Upper lobe of left lung (tissue), 6 donors: ENCODE data around the gene SLC25A43. TPM values are rescaled to one million over a fixed set of nuclear protein-coding genes. Genes with fewer than 3 reads are reported as not detected.
"Not testable (repeated sequence)": the region's sequence is repeated elsewhere in the genome, so short reads cannot be mapped to it uniquely, and the experiment has no call there.

Source experiments
- ATAC-seq, 2 donors: fragments of 200-7000 bp; cut with Tn5 transposase; one replicate each; pipeline ENCODE4 v1.9.1; 2022; ENCODE audit warnings: mild to moderate bottlenecking in 2 of 2, moderate library complexity in 2 of 2; ENCODE audit not compliant: low FRiP score in 2 of 2
- DNase-seq, 2 donors: peaks; one replicate each; pipeline ENCODE4 v3.0.0-alpha.2; 2019 to 2020
- H3K27ac ChIP-seq, 4 donors: fragments of 200-600 bp; sonication (generic); one replicate each; pipeline ENCODE4 v1.5.1; 2016 to 2019
- H3K27me3 ChIP-seq, 4 donors: fragments of 200-600 bp; sonication (generic); one replicate each; pipeline ENCODE4 v1.5.1; 2017 to 2019
- H3K36me3 ChIP-seq, 4 donors: fragments of 200-600 bp; sonication (generic); one replicate each; pipeline ENCODE4 v1.5.1; 2016 to 2019
- H3K4me1 ChIP-seq, 4 donors: fragments of 200-600 bp; sonication (generic); one replicate each; pipeline ENCODE4 v1.5.1; 2018 to 2019
- H3K4me3 ChIP-seq, 4 donors: fragments of 200-600 bp; sonication (generic); one replicate each; pipeline ENCODE4 v1.5.1; 2017 to 2019; ENCODE audit warnings: mild to moderate bottlenecking in 2 of 4, moderate library complexity in 1 of 4
- H3K9me3 ChIP-seq, 4 donors: fragments of 200-600 bp; sonication (generic); one replicate each; pipeline ENCODE4 v1.5.1; 2018 to 2019
- EP300 ChIP-seq, 4 donors: sonication (generic); formaldehyde crosslinking; IDR thresholded peaks; one replicate each; pipeline ENCODE4 v1.5.1; 2017; ENCODE audit warnings: antibody characterized with exemption in 4 of 4, control low read depth in 2 of 4
- POLR2A ChIP-seq, 4 donors: fragments of 450-650 bp; IDR thresholded peaks; one replicate each; pipeline ENCODE4 v1.5.1; 2016 to 2017; ENCODE audit warnings: antibody characterized with exemption in 4 of 4, mild to moderate bottlenecking in 2 of 4
- POLR2AphosphoS5 ChIP-seq, 2 donors: sonication (generic); formaldehyde crosslinking; IDR thresholded peaks; one replicate each; pipeline ENCODE4 v1.5.1; 2017; ENCODE audit warnings: antibody characterized with exemption in 2 of 2
- WGBS, 2 donors: methylation state at CpG; one replicate each; pipeline ENCODE4 v1.1.5; 2017 to 2018; 5-methylcytosine and 5-hydroxymethylcytosine counted together
- total RNA-seq, 6 donors: library from RNA; depleted of rRNA in 4 of 6; stranded (reverse); fragments of >200 nt in 4 of 6; gene quantifications; one replicate each; pipeline versions ENCODE4 v1.1.0 to v1.2.1, GENCODE V29; 2016 to 2021
- TF ChIP-seq, protein P1 (sequence below), 6 experiments: fragments of 450-650 bp in 4 of 6; fragments of 200-600 bp in 2 of 6; sonication (generic) in 2 of 6; IDR thresholded peaks; one replicate each; pipeline ENCODE4 v1.5.1; 2016 to 2019; ENCODE audit warnings: antibody characterized with exemption in 6 of 6
- donor health status: DM: no; HTN: no; CAD: no; lungs with moderate emphysema.
- donor health status: DM: no; HTN: yes; CAD: no; lungs with severe emphysema.

Gene SLC25A43
- total RNA-seq, 6 donors from 2014 or later = 11.2 to 27.8 (median 15.8) TPM

GRCh38 chrX:119479845-119480244, 80.7 kb downstream of the SLC25A43 start:
- 74 to 78% methylated on average over 2 of the region's 2 CpGs for WGBS, 2 donors
- peaks cover 0 to 17% (median 2%) of the 10 kb centered on the region in 4 donors for H3K4me1 ChIP-seq
- no peaks in the 10 kb centered on the region for H3K27me3 ChIP-seq
- H3K4me3 ChIP-seq = no peak overlapping the region
- H3K36me3 ChIP-seq = no peaks in the 10 kb centered on the region
- H3K9me3 ChIP-seq = no peaks in the 10 kb centered on the region
- TF ChIP-seq EP300 (IDR thresholded peaks at IDR 0.05) (no peak), POLR2AphosphoS5 (IDR thresholded peaks at IDR 0.05) (no peak), POLR2A (IDR thresholded peaks at IDR 0.05) (no peak)
- TF ChIP-seq, protein P1, sequence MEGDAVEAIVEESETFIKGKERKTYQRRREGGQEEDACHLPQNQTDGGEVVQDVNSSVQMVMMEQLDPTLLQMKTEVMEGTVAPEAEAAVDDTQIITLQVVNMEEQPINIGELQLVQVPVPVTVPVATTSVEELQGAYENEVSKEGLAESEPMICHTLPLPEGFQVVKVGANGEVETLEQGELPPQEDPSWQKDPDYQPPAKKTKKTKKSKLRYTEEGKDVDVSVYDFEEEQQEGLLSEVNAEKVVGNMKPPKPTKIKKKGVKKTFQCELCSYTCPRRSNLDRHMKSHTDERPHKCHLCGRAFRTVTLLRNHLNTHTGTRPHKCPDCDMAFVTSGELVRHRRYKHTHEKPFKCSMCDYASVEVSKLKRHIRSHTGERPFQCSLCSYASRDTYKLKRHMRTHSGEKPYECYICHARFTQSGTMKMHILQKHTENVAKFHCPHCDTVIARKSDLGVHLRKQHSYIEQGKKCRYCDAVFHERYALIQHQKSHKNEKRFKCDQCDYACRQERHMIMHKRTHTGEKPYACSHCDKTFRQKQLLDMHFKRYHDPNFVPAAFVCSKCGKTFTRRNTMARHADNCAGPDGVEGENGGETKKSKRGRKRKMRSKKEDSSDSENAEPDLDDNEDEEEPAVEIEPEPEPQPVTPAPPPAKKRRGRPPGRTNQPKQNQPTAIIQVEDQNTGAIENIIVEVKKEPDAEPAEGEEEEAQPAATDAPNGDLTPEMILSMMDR (IDR thresholded peaks at IDR 0.05) = no peak
- no peak for ATAC-seq
- DNase-seq = peak in 1 of 2 donors; percentile 44
- H3K27ac ChIP-seq = no peak overlapping the region

DNA sequence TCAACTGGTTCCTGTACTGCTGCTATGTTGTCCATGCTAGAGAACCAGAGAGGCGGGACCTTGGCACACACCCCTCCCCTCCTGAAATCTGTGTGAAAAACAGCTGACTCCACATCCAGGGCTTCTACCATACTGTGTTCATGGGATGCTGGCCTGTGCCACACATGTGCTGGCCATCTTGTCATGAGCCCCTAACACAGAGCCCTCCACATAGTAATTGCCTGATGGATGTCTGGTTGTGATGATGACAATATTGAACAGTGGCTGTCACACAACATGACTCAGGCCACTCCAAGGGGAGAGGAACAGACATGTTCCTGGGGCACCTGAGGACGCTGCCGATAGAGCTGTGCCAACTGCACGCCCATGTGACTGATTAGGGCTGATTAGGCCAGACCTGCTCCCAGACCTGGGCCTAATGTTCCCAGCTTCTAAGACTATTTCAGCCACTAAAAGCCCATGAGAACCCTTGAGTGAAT, 82.2 kb downstream of the SLC25A43 start:
- H3K4me3 ChIP-seq = no peak overlapping the region
- ATAC-seq (peak; percentile 30 to 86), DNase-seq (peak in 1 of 2 donors; percentile 79)
- TF ChIP-seq POLR2AphosphoS5 (IDR thresholded peaks at IDR 0.05) = peak in 1 of 2 donors; percentile 45
- TF ChIP-seq POLR2A (IDR thresholded peaks at IDR 0.05) = no peak
- H3K36me3 ChIP-seq = no peaks in the 10 kb centered on the region
- 64% methylated on average over 4 of the region's 4 CpGs; no CpG with 5 or more reads in 1 of the 2 donors for WGBS, 2 donors
- no peaks in the 10 kb centered on the region for H3K9me3 ChIP-seq
- H3K27ac ChIP-seq = peak overlapping the region in 2 of 4 donors; percentile 69 to 74
- H3K27me3 ChIP-seq = no peaks in the 10 kb centered on the region
- H3K4me1 ChIP-seq = peaks cover 0 to 17% (median 2%) of the 10 kb centered on the region in 4 donors

DNA sequence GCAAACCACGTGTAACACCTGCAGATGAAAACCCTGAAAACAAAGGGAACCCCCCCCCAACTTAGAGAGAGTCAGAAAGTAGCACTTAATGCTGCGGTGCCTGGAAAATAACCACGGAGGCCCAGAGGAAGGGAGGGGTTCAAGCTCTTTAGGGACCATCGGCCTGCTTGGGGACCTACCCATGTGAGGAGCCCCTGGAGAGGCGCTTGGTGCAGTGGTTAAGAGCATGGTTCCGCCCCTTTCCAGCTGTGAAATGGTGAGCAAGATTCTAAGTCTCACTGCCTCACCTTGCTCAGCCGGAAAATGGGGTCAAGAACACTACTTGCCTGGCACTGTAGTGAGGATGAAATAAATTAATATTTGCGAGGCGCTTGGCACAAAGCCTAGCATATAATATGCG, 82.9 kb downstream of the SLC25A43 start:
- WGBS, 2 donors = 59 to 94% methylated on average over 3 to 10 of the region's 10 CpGs
- H3K4me3 ChIP-seq = peak overlapping the region in 3 of 4 donors; percentile 33 to 49 (median 46)
- ATAC-seq (no peak), DNase-seq (no peak)
- H3K27ac ChIP-seq = peak overlapping the region; percentile 44 to 74 (median 70)
- TF ChIP-seq POLR2A (IDR thresholded peaks at IDR 0.05) (no peak), POLR2AphosphoS5 (IDR thresholded peaks at IDR 0.05) (no peak), EP300 (IDR thresholded peaks at IDR 0.05) (no peak)
- TF ChIP-seq, protein P1 (IDR thresholded peaks at IDR 0.05) = no peak
- H3K9me3 ChIP-seq = no peaks in the 10 kb centered on the region
- H3K36me3 ChIP-seq = no peaks in the 10 kb centered on the region
- H3K4me1 ChIP-seq = peaks cover 0 to 17% (median 2%) of the 10 kb centered on the region in 4 donors
- no peaks in the 10 kb centered on the region for H3K27me3 ChIP-seq

DNA sequence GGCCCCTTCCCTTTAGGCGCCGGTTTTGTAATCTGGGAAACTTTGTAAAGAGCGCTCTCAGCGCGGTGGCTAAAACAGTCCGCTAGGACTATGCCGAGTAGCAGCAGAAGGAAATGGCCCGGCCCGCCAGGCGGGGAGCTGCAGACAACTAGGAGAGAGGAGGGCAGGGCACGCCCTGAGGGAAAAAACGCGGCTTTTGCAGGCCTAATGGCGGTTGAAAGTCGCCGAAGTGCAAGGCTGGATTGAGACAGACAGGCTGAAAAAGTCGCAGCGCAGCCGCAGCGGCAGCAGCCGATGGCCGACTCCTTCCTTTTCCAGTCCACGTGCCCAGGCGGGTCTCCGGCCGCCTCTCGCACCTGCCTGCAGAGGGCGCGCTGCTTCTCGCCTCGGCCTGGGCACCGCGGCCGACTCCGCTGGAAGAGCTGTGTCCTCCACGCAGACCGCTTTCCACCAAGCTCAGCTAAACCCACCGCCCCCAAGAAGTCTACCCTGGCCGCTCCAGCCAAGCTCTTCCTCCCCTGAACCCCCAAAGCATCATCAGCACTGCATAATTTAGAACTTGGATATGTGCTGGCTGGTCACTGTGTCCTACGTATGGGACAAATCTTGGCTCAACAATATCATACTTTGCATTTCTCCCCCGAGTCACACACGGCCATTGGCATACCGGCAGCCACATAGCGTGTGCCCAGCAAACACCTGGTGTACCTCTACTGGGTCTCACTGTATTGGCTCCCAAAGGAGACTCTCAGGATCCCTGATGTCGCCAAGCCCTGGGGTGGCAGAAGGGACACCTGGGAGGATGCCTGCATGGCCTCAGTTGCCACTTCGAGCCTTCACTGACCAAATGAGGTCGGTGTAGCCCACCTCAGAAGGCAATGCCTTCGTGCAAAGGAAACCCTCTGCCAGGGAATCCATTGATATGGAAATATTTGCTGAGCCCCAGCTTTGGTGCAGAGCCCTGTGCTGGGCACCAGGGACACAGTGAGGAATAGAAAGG, 83.6 kb downstream of the SLC25A43 start:
- peak; percentile 85 to 93 for ATAC-seq
- H3K4me3 ChIP-seq = peak overlapping the region; percentile 30 to 49 (median 40)
- TF ChIP-seq POLR2A (IDR thresholded peaks at IDR 0.05) (no peak), POLR2AphosphoS5 (IDR thresholded peaks at IDR 0.05) (no peak), EP300 (IDR thresholded peaks at IDR 0.05) (no peak)
- TF ChIP-seq, protein P1 (IDR thresholded peaks at IDR 0.05) = peak; percentile 49 to 76 (median 68)
- DNase-seq = peak; percentile 79 to 93
- no peaks in the 10 kb centered on the region for H3K9me3 ChIP-seq
- H3K4me1 ChIP-seq = peaks cover 0 to 17% (median 2%) of the 10 kb centered on the region in 4 donors
- H3K27ac ChIP-seq = peak overlapping the region; percentile 44 to 74 (median 70)
- WGBS, 2 donors = 44 to 50% methylated on average over 14 to 31 of the region's 48 CpGs
- H3K27me3 ChIP-seq = no peaks in the 10 kb centered on the region
- no peaks in the 10 kb centered on the region for H3K36me3 ChIP-seq

DNA sequence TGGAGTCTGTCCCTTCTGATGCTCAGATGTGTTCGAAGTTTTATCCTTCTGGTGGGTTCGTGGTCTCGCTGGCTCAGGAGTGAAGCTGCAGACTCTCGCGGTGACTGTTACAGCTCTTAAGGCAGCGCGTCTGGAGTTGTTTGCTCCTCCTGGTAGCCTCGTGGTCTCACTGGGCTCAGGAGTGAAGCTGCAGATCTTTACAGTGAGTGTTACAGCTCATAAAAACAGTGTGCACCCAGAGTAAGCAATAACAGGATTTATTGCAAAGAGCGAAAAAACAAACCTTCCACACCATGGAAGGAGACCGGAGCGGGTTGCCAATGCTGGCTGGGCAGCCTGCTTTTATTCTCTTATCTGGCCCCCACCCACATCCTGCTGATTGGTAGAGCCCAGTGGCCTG, 87.6 kb downstream of the SLC25A43 start:
- WGBS, 2 donors = 70 to 77% methylated on average over 11 of the region's 11 CpGs
- no peak for TF ChIP-seq POLR2AphosphoS5 (IDR thresholded peaks at IDR 0.05)
- TF ChIP-seq, protein P1 (IDR thresholded peaks at IDR 0.05) = no peak
- no peak for TF ChIP-seq POLR2A (IDR thresholded peaks at IDR 0.05)
- TF ChIP-seq EP300 (IDR thresholded peaks at IDR 0.05) = no peak
- Histone ChIP-seq H3K27ac (no peak overlapping the region), H3K9me3 (no peaks in the 10 kb centered on the region), H3K4me3 (no peak overlapping the region), H3K36me3 (no peaks in the 10 kb centered on the region), H3K4me1 (peaks cover 0 to 15% (median 1%) of the 10 kb centered on the region in 4 donors), H3K27me3 (no peaks in the 10 kb centered on the region)
- ATAC-seq (no peak), DNase-seq (no peak)

GRCh38 chrX:119487766-119488165, 88.6 kb downstream of the SLC25A43 start:
- peak in 1 of 2 donors; percentile 35 for DNase-seq
- H3K27ac ChIP-seq, H3K9me3 ChIP-seq, H3K4me3 ChIP-seq, H3K36me3 ChIP-seq, H3K27me3 ChIP-seq, H3K4me1 ChIP-seq, ATAC-seq: not testable (repeated sequence)
- 89% methylated on average over 19 of the region's 24 CpGs; no CpG with 5 or more reads in 1 of the 2 donors for WGBS, 2 donors
